22Rv1 (cell line): Measurements from ENCODE around the gene CABP7.

Experiments
- ZFX ChIP-seq: fragments of 450-650 bp; IDR thresholded peaks from 2 replicates; pipeline ENCODE4 v1.6.1; 2017; ENCODE audit warnings: antibody characterized with exemption, borderline replicate concordance
- TF ChIP-seq, protein P1 (sequence below): fragments of 450-650 bp; IDR thresholded peaks from 2 replicates; pipeline ENCODE4 v1.5.1; 2017; ENCODE audit warnings: mild to moderate bottlenecking

DNA sequence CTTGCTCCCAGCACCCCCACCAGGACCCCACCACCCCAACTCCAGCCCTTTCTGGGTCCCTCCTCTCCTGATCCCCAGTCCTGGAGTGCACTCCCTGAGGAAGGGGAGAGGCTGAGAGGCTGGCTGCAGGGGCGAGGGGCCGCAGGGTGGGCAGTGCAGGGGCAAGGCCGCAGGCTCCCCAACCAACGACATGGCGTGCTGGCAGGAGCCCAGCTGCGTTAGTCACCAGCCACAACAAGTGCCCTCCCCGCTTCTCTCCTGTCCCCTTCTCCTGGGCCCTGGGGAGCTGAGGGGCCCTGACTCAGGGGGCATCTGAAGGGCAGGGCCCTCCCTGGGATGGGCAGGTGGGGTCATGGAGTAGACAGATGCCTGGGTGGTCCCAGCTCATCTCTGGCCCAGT is 2.3 kb downstream of the CABP7 start:
- TF ChIP-seq, protein P1, sequence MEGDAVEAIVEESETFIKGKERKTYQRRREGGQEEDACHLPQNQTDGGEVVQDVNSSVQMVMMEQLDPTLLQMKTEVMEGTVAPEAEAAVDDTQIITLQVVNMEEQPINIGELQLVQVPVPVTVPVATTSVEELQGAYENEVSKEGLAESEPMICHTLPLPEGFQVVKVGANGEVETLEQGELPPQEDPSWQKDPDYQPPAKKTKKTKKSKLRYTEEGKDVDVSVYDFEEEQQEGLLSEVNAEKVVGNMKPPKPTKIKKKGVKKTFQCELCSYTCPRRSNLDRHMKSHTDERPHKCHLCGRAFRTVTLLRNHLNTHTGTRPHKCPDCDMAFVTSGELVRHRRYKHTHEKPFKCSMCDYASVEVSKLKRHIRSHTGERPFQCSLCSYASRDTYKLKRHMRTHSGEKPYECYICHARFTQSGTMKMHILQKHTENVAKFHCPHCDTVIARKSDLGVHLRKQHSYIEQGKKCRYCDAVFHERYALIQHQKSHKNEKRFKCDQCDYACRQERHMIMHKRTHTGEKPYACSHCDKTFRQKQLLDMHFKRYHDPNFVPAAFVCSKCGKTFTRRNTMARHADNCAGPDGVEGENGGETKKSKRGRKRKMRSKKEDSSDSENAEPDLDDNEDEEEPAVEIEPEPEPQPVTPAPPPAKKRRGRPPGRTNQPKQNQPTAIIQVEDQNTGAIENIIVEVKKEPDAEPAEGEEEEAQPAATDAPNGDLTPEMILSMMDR: no peak
- TF ChIP-seq ZFX: no peak
